Dermis microvascular lymphatic vessel endothelial cell (primary cell): ENCODE measurements around the gene CCDC69. TPM values are rescaled to one million over a fixed set of nuclear protein-coding genes. Genes with fewer than 3 reads are reported as not detected.
"Not testable (repeated sequence)": the region's sequence is repeated elsewhere in the genome, so short reads cannot be mapped to it uniquely, and the experiment has no call there.

Source experiments
- DNase-seq, 2 donors: peaks; one replicate each; pipeline versions ENCODE4 v3.0.0 to v3.0.0-alpha.2; 2010; ENCODE audit warnings: low read depth in 2 of 2
- total RNA-seq: library from RNA; depleted of rRNA; stranded (reverse); fragments of >200 nt; gene quantifications from 2 replicates; pipeline ENCODE4 v1.2.1, GENCODE V29; 2014

CCDC69 gene
- total RNA-seq, 1 donor from 2014 or later = 3.5 TPM

- DNase-seq = no peak
Measured at GRCh38 chr5:151222054-151222789, 1.7 kb downstream of the CCDC69 start.

GRCh38 chr5:151221574-151221973, 2.3 kb downstream of the CCDC69 start:
- no peak for DNase-seq

- no peak for DNase-seq
Measured at GRCh38 chr5:151219789-151220188, 4.1 kb downstream of the CCDC69 start.

GRCh38 chr5:151219138-151219537, 4.8 kb downstream of the CCDC69 start:
- DNase-seq = no peak

DNA sequence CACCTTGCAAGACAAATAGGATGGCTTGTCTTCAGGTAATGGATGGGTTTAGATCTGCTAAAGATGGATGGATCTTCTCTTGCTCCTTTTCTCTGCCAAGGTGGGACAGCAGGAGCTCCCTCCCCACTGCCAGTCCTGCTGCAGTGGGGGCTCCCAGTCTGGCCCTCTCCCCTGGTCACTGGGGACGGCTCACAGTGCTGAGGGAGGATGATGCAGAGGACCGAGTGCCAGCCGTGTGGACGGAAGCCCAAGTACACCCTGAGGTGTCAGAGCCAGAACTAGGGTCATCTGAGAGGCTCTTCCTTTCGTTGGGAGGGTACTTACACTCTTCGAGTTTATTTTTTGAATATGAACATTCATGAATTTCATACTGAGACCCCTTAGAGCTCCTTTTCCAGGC, 5.7 kb downstream of the CCDC69 start:
- DNase-seq = no peak

DNA sequence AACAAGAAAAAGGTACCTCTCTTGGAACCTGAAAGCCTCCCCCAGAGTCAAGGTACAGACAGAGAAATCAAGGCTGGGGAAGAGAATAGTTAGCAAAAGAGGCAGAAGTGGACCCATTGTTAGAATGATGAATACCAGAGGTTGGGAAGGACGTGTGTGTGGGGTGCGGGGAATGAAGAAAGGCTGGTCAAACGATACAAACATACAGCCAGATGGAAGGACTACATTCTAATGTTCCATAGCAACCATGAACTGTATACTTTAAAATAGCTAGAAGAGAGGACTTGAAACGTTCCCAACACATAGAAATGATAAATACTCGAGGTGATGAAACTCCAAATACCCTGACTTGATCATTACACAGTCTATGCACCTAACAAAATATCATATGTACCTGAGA, 7.1 kb downstream of the CCDC69 start:
- DNase-seq = no peak

GRCh38 chr5:151215546-151215880, 8.4 kb downstream of the CCDC69 start:
- no peak for DNase-seq

- DNase-seq = no peak
Measured at GRCh38 chr5:151214614-151215545, 9.0 kb downstream of the CCDC69 start.

GRCh38 chr5:151213803-151214613, 9.9 kb downstream of the CCDC69 start:
- DNase-seq = peak in 1 of 2 donors; percentile 21

DNA sequence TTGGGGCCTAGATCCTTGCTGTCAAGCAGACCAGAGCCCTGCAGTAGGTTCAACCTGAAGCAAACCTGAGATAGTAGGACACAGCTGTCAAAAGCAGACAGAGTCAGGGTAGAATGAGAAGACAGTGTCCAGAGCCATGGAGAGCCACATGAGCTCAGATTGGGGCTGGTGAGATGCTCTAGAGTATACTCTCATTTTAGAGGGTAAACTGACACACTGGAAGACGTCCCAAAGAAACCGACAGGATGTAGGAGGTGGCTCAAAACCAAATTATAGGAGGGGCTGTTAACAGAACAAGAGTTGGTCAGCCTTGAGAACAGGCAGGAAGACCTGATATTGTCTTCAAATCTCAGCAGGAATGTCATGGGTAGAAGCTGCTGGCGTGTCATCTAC, 11.5 kb downstream of the CCDC69 start:
- no peak for DNase-seq

- DNase-seq = no peak
Measured at GRCh38 chr5:151208481-151208914, 15.4 kb downstream of the CCDC69 start.

DNA sequence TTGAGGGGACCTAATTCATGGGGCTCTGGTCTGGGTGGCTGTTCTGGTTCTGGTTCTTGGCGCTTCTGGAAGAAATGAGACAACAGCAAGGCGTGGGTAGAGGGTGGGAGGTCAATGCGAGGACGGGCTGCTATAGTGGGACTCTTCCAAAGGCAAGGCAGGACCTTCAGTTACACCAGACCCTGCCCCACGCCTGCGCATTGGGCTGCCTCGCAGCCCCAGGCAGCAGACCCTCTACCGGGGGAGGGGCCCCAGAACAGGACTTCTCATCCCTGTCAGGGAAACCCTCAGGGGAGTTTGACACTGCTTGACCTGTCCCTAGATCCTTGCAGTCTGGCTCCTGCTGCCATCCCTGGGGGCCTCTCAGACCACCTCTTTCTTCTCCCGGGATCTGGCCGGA, 18.5 kb downstream of the CCDC69 start:
- DNase-seq = no peak

DNA sequence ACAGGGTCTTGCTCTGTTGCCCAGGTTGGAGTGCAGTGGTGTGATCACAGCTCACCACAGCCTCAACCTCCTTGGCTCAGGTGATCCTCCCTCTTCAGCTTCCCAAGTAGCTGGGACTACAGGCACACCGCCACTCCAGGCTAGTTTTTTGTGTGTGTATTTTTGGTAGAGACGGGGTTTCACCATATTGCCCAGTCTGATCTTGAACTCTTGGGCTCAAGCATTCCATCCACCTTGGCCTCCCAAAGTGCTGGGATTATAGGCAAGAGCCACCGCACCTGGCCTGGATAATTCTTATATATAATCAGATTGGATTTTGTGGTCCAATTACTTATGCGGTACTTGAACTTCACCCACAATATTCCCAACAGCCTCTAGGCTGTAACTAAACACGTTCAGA, 19.8 kb downstream of the CCDC69 start:
- no peak for DNase-seq

DNA sequence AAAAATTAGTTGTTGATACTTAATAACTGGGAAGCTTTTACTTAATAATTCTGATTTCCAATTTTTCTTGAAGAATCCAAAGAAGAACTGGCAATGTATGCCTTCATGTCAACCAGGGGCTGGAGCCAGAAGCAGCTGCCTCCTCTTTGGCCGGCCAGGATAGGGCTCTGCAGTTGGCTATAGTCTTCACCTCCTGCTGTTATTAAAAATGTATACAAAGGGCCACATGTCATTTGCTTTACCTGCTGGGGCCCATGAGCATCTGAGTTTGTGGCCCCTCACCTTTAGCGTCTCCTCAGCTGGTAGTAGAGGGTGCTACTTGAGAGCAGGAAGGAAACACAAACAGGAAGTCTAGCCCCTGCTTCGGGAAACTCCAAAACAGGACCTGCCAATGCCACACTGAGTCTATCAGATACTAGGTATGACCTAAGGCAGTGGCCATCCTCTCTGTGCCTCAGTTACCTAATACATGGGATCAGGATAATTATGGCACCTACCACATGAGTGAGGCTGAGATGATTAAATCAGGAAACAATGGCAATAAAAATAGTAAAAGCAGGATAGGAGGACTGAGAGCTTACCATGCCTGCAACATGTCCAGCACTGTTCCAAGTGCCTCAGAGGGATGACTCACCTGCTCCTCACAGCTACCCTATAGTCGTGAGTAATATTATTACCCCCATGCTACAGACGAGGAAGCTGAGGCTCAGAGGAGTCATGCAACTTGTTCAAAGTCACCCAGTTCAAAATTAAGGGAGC, 21.3 kb downstream of the CCDC69 start:
- DNase-seq = peak in 1 of 2 donors; percentile 82

DNA sequence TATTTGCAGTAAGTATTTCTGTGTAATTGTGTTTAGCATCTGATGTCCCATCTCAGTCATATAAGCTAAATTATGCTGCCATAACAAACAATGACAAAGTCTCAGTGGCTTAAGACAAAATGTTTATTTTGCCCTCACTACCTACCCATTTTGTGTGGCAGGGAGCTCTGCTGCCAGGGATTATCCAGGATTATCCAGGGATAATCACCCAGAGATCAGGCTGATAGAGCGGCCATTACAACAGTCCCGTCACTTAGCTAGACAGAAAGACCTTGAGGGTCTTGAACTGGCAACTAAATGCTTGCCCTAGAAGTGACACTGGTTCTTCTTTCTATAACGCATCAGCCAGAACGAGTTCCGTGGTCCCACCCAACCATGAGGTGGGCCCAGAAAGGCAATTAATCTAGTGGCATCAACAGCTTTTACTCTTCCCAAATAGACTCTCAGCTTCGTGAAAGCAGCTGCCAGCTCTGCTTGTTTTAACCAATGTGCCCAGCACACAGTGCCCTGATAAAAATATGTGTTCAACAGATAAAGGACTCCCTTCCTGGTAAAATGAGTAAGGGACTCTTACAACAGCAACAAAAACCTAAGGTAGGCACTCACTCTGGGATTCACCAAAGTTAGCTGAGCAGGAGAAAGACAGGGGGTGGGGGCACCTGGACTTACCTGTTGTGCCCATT, 22.8 kb downstream of the CCDC69 start:
- DNase-seq = no peak

- no peak for DNase-seq
Measured at GRCh38 chr5:151199581-151200185, 24.2 kb downstream of the CCDC69 start.

DNA sequence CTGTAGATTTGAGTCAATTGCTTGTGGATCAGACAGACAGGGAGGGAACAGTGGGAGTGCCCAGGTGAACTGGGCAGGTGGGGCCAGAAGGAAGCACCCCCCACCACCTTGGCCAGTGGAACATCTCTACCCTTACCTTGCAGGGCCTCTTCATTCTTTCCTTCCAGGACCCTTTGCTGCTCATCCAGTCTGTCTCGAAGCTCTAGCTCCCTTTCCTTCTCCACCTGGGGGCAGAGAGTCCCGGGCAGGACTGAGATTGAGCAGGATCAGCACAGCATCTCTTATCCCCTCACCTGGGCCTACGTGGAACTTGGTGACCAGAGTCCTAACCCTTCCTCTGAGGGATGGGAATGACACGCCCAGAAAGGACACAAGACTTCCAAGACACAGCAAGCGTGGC, 25.0 kb downstream of the CCDC69 start:
- no peak for DNase-seq

DNA sequence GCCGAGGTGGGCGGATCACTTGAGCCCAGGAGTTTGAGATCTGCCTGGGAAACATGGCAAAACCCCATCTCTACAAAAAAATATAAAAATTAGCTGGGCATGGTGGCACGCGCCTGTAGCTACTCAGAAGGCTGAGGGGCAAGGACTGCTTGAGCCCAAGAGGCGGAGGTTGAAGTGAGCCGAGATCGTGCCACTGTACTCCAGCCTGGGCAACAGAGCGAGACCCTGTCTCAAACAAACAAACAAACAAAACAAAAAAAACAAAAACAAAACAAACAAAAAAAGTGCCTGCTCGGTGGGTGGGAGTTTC, 26.6 kb downstream of the CCDC69 start:
- not testable (repeated sequence) for DNase-seq

- DNase-seq = no peak
Measured at GRCh38 chr5:151196556-151197290, 27.2 kb downstream of the CCDC69 start.

- no peak for DNase-seq
Measured at GRCh38 chr5:151195622-151196021, 28.3 kb downstream of the CCDC69 start.
